GM23338 (cell line): ENCODE data around the gene VDR. TPM values are rescaled to one million over a fixed set of nuclear protein-coding genes. Genes with fewer than 3 reads are reported as not detected.

Experiments
- ATAC-seq: fragments of 200-7000 bp; cut with Tn5 transposase; 3 replicates; pipeline ENCODE4 v1.9.1; 2020
- DNase-seq: peaks from one replicate; pipeline ENCODE4 v3.0.0-alpha.2; 2015; ENCODE audit warnings: low spot score
- H2AFZ ChIP-seq: fragments of 200-600 bp; sonication (generic); 2 replicates; pipeline ENCODE4 v1.8.0; 2016; ENCODE audit warnings: antibody characterized with exemption, mild to moderate bottlenecking, moderate library complexity
- H3F3A ChIP-seq: fragments of 200-600 bp; sonication (generic); replicated peaks from 2 replicates; pipeline ENCODE4 v1.8.0; 2017; ENCODE audit warnings: antibody characterized with exemption, mixed run types, low read depth
- H3K27ac ChIP-seq: fragments of 200-600 bp; sonication (generic); 2 replicates; pipeline ENCODE4 v1.6.1; 2016; ENCODE audit warnings: low read depth
- H3K27me3 ChIP-seq: fragments of 200-600 bp; sonication (generic); 2 replicates; pipeline ENCODE4 v1.8.0; 2016; ENCODE audit warnings: mild to moderate bottlenecking, mixed run types, moderate library complexity; ENCODE audit not compliant: insufficient read depth
- H3K36me3 ChIP-seq: fragments of 200-600 bp; sonication (generic); 2 replicates; pipeline ENCODE4 v1.8.0; 2016; ENCODE audit warnings: mild to moderate bottlenecking; ENCODE audit not compliant: insufficient read depth
- H3K4me1 ChIP-seq: fragments of 200-600 bp; sonication (generic); 2 replicates; pipeline ENCODE4 v1.8.0; 2016; ENCODE audit warnings: mild to moderate bottlenecking, moderate library complexity; ENCODE audit not compliant: insufficient read depth
- H3K4me2 ChIP-seq: fragments of 200-600 bp; sonication (generic); 2 replicates; pipeline ENCODE4 v1.7.1; 2017; ENCODE audit warnings: mixed run types
- H3K4me3 ChIP-seq: fragments of 200-600 bp; sonication (generic); 2 replicates; pipeline ENCODE4 v1.6.1; 2016; ENCODE audit warnings: mixed run types
- H3K79me2 ChIP-seq: fragments of 200-600 bp; sonication (generic); replicated peaks from 2 replicates; pipeline ENCODE4 v1.8.0; 2017; ENCODE audit warnings: mild to moderate bottlenecking; ENCODE audit not compliant: insufficient read depth
- H3K9me2 ChIP-seq: fragments of 200-600 bp; sonication (generic); 2 replicates; pipeline ENCODE4 v1.8.0; 2017; ENCODE audit not compliant: insufficient read depth
- H4K20me1 ChIP-seq: fragments of 200-600 bp; sonication (generic); replicated peaks from 2 replicates; pipeline ENCODE4 v1.8.0; 2017; ENCODE audit warnings: mild to moderate bottlenecking; ENCODE audit not compliant: insufficient read depth
- H3K27ac Mint-ChIP-seq: 2 replicates; pipeline ENCODE4 v1.8.0; 2020; ENCODE audit warnings: inconsistent platforms, mild to moderate bottlenecking, moderate library complexity, mixed read lengths
- H3K27me3 Mint-ChIP-seq: 3 replicates; pipeline ENCODE4 v1.8.0; 2022; ENCODE audit warnings: low read depth, mild to moderate bottlenecking, moderate library complexity, mixed read lengths, inconsistent platforms; ENCODE audit not compliant: insufficient read depth, poor library complexity
- H3K36me3 Mint-ChIP-seq: 3 replicates; pipeline ENCODE4 v1.8.0; 2021; ENCODE audit warnings: low read depth, mild to moderate bottlenecking, inconsistent platforms, moderate library complexity, mixed read lengths
- H3K4me1 Mint-ChIP-seq: 3 replicates; pipeline ENCODE4 v1.8.0; 2020; ENCODE audit warnings: mild to moderate bottlenecking, inconsistent platforms, mixed read lengths
- H3K4me3 Mint-ChIP-seq: 3 replicates; pipeline ENCODE4 v1.8.0; 2021; ENCODE audit warnings: moderate library complexity, mild to moderate bottlenecking, inconsistent platforms, mixed read lengths
- H3K9me3 Mint-ChIP-seq: 3 replicates; pipeline ENCODE4 v1.8.0; 2020; ENCODE audit warnings: moderate library complexity, mild to moderate bottlenecking, inconsistent platforms, mixed read lengths
- CREB1 ChIP-seq: fragments of 250-450 bp; sonication (Bioruptor Pico); IDR thresholded peaks from 2 replicates; pipeline ENCODE4 v1.5.0; 2020; ENCODE audit warnings: low read depth, mild to moderate bottlenecking, moderate library complexity
- ETS1 ChIP-seq: IDR thresholded peaks from 2 replicates; pipeline ENCODE4 v1.6.1; 2016; ENCODE audit warnings: antibody characterized with exemption
- EZH2 ChIP-seq: fragments of 200-600 bp; sonication (generic); IDR thresholded peaks from one replicate; pipeline ENCODE4 v1.8.0; 2017; ENCODE audit warnings: antibody characterized with exemption, mild to moderate bottlenecking, low read depth; ENCODE audit not compliant: unreplicated experiment
- EZH2phosphoT487 ChIP-seq: fragments of 200-600 bp; sonication (generic); IDR thresholded peaks from one replicate; pipeline ENCODE4 v1.8.1; 2018; ENCODE audit warnings: antibody characterized with exemption; ENCODE audit not compliant: unreplicated experiment
- JUNB ChIP-seq: IDR thresholded peaks from one replicate; pipeline ENCODE4 v1.6.1; 2016; ENCODE audit warnings: antibody characterized with exemption; ENCODE audit not compliant: unreplicated experiment
- NANOG ChIP-seq: IDR thresholded peaks from 2 replicates; pipeline ENCODE4 v1.6.1; 2016; ENCODE audit warnings: antibody characterized with exemption, borderline replicate concordance
- POLR2AphosphoS5 ChIP-seq: IDR thresholded peaks from 2 replicates; pipeline ENCODE4 v1.6.1; 2016; ENCODE audit warnings: antibody characterized with exemption, low read depth
- REST ChIP-seq: IDR thresholded peaks from one replicate; pipeline ENCODE4 v1.6.1; 2018; ENCODE audit warnings: antibody characterized with exemption; ENCODE audit not compliant: unreplicated experiment
- STAT1 ChIP-seq: IDR thresholded peaks from one replicate; pipeline ENCODE4 v1.6.1; 2016; ENCODE audit warnings: antibody characterized with exemption; ENCODE audit not compliant: unreplicated experiment
- ZNF114 ChIP-seq: fragments of 250-450 bp; sonication (Bioruptor Pico); IDR thresholded peaks from 2 replicates; pipeline ENCODE4 v1.5.0; 2020; ENCODE audit warnings: mild to moderate bottlenecking, moderate library complexity
- ZNF331 ChIP-seq: fragments of 250-450 bp; sonication (Bioruptor Pico); IDR thresholded peaks from 2 replicates; pipeline ENCODE4 v1.5.0; 2020; ENCODE audit warnings: low read depth, mild to moderate bottlenecking, moderate library complexity
- polyA plus RNA-seq: library from polyadenylated mRNA; unstranded; fragments of >200 nt; fragmentation: Nextera tagmentation; extraction: Ambion mirVana; gene quantifications from 2 replicates; pipeline ENCODE4 v1.2.1, GENCODE V29; 2016
- total RNA-seq: library from RNA; depleted of rRNA; stranded (reverse); fragments of >200 nt; shearing (Covaris generic); gene quantifications from 2 replicates; pipeline ENCODE4 v1.2.3, GENCODE V29; 2014
- TF ChIP-seq, protein P1 (sequence below): fragments of 250-450 bp; sonication (Bioruptor Pico); IDR thresholded peaks from 2 replicates; pipeline ENCODE4 v1.5.0; 2020; ENCODE audit warnings: mild to moderate bottlenecking, moderate library complexity
- TF ChIP-seq, protein P2 (sequence below), 2 experiments: fragments of 200-600 bp in 1 of 2; sonication (generic) in 1 of 2; conservative IDR thresholded peaks; 2 replicates each; pipeline versions ENCODE4 v1.5.1 to v1.6.1; 2016 to 2017; ENCODE audit warnings: antibody characterized with exemption in 2 of 2, low read depth in 2 of 2, mild to moderate bottlenecking in 2 of 2, moderate library complexity in 1 of 2

Gene VDR
- total and polyA plus RNA-seq, 2 experiments from 2014 or later: 0.37 to 1.4 TPM

DNA sequence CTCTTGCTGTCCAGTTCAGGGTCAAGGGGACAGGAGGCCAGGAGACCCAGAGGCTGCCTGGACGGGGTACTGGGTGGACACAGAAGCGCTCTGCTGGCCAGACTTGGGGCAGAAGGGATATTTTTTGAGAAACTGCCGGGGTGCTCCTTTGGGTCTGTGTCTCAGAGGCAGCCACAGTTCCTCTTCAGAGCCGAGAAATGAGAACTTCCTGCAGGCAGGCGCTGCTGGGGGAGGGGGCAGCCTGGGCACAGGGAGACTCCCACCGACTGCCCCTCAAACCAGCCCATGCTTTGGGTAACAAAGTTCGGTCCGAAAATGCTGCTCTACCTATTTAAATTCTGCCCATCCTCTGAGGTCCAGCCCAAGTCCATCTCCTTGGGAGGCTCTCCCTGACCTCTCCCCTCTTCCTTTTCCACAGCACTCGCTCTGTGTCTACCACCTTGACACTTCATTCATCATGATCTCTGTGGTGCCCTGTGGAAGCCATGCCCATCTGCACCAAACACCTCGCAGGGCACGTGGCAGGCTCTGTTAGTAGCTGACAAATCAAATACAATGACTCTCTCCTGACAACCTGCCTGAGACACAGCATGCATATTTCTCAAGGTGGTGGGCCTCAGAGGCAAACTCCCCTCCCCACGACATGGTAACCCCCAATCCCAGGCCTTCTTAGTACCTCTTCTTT, 101.5 kb downstream of the VDR start:
- no peaks in the 10 kb centered on the region for H3K36me3 ChIP-seq
- Mint-ChIP-seq H3K27me3 (peaks cover 12% of the 10 kb centered on the region), H3K27ac (no peak overlapping the region), H3K4me1 (peaks cover 75% of the 10 kb centered on the region), H3K9me3 (peaks cover 2% of the 10 kb centered on the region; the same call in 2 of the 3 replicates), H3K36me3 (peaks cover 18% of the 10 kb centered on the region), H3K4me3 (no peak overlapping the region)
- no peak for TF ChIP-seq CREB1
- no peak for TF ChIP-seq REST
- TF ChIP-seq, protein P1, sequence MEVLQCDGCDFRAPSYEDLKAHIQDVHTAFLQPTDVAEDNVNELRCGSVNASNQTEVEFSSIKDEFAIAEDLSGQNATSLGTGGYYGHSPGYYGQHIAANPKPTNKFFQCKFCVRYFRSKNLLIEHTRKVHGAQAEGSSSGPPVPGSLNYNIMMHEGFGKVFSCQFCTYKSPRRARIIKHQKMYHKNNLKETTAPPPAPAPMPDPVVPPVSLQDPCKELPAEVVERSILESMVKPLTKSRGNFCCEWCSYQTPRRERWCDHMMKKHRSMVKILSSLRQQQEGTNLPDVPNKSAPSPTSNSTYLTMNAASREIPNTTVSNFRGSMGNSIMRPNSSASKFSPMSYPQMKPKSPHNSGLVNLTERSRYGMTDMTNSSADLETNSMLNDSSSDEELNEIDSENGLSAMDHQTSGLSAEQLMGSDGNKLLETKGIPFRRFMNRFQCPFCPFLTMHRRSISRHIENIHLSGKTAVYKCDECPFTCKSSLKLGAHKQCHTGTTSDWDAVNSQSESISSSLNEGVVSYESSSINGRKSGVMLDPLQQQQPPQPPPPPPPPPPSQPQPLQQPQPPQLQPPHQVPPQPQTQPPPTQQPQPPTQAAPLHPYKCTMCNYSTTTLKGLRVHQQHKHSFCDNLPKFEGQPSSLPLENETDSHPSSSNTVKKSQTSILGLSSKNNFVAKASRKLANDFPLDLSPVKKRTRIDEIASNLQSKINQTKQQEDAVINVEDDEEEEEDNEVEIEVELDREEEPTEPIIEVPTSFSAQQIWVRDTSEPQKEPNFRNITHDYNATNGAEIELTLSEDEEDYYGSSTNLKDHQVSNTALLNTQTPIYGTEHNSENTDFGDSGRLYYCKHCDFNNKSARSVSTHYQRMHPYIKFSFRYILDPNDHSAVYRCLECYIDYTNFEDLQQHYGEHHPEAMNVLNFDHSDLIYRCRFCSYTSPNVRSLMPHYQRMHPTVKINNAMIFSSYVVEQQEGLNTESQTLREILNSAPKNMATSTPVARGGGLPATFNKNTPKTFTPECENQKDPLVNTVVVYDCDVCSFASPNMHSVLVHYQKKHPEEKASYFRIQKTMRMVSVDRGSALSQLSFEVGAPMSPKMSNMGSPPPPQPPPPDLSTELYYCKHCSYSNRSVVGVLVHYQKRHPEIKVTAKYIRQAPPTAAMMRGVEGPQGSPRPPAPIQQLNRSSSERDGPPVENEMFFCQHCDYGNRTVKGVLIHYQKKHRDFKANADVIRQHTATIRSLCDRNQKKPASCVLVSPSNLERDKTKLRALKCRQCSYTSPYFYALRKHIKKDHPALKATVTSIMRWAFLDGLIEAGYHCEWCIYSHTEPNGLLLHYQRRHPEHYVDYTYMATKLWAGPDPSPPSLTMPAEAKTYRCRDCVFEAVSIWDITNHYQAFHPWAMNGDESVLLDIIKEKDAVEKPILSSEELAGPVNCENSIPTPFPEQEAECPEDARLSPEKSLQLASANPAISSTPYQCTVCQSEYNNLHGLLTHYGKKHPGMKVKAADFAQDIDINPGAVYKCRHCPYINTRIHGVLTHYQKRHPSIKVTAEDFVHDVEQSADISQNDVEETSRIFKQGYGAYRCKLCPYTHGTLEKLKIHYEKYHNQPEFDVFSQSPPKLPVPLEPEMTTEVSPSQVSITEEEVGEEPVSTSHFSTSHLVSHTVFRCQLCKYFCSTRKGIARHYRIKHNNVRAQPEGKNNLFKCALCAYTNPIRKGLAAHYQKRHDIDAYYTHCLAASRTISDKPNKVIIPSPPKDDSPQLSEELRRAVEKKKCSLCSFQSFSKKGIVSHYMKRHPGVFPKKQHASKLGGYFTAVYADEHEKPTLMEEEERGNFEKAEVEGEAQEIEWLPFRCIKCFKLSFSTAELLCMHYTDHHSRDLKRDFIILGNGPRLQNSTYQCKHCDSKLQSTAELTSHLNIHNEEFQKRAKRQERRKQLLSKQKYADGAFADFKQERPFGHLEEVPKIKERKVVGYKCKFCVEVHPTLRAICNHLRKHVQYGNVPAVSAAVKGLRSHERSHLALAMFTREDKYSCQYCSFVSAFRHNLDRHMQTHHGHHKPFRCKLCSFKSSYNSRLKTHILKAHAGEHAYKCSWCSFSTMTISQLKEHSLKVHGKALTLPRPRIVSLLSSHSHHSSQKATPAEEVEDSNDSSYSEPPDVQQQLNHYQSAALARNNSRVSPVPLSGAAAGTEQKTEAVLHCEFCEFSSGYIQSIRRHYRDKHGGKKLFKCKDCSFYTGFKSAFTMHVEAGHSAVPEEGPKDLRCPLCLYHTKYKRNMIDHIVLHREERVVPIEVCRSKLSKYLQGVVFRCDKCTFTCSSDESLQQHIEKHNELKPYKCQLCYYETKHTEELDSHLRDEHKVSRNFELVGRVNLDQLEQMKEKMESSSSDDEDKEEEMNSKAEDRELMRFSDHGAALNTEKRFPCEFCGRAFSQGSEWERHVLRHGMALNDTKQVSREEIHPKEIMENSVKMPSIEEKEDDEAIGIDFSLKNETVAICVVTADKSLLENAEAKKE (CRISPR knock-in tag): no peak
- TF ChIP-seq EZH2phosphoT487: no peak
- no peak for TF ChIP-seq ZNF114 (CRISPR knock-in tag)
- TF ChIP-seq ETS1: no peak
- TF ChIP-seq, protein P2, sequence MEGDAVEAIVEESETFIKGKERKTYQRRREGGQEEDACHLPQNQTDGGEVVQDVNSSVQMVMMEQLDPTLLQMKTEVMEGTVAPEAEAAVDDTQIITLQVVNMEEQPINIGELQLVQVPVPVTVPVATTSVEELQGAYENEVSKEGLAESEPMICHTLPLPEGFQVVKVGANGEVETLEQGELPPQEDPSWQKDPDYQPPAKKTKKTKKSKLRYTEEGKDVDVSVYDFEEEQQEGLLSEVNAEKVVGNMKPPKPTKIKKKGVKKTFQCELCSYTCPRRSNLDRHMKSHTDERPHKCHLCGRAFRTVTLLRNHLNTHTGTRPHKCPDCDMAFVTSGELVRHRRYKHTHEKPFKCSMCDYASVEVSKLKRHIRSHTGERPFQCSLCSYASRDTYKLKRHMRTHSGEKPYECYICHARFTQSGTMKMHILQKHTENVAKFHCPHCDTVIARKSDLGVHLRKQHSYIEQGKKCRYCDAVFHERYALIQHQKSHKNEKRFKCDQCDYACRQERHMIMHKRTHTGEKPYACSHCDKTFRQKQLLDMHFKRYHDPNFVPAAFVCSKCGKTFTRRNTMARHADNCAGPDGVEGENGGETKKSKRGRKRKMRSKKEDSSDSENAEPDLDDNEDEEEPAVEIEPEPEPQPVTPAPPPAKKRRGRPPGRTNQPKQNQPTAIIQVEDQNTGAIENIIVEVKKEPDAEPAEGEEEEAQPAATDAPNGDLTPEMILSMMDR (conservative IDR thresholded peaks at IDR 0.05; ENCODE audit: low read depth in 2 of 2): no peak
- no peak for TF ChIP-seq ZNF331 (CRISPR knock-in tag)
- no peak for TF ChIP-seq EZH2
- no peak for TF ChIP-seq JUNB
- TF ChIP-seq POLR2AphosphoS5: no peak
- no peak for TF ChIP-seq STAT1
- no peak for TF ChIP-seq NANOG
- peaks cover 77% of the 10 kb centered on the region for H3K79me2 ChIP-seq
- H3K27me3 ChIP-seq: no peaks in the 10 kb centered on the region
- peaks cover 19% of the 10 kb centered on the region for H4K20me1 ChIP-seq
- H2AFZ ChIP-seq: no peak overlapping the region
- peaks cover 16% of the 10 kb centered on the region for H3K4me1 ChIP-seq
- H3K27ac ChIP-seq: no peak overlapping the region
- no peaks in the 10 kb centered on the region for H3K9me2 ChIP-seq
- H3K4me2 ChIP-seq: no peak overlapping the region
- H3F3A ChIP-seq: no peaks in the 10 kb centered on the region
- no peak overlapping the region for H3K4me3 ChIP-seq
- ATAC-seq (no peak), DNase-seq (no peak)
